Panc1 (cell line): ENCODE data around the gene ZNF511.

Experiments used
- POLR2AphosphoS5 ChIP-seq: IDR thresholded peaks from 2 replicates; pipeline ENCODE4 v1.6.1; 2012; ENCODE audit warnings: mild to moderate bottlenecking, low read depth, low read length, moderate library complexity
- SIN3A ChIP-seq: IDR thresholded peaks from 2 replicates; pipeline ENCODE4 v1.6.1; 2012; ENCODE audit warnings: low read depth, mild to moderate bottlenecking, low read length, moderate library complexity, borderline replicate concordance; ENCODE audit not compliant: insufficient read depth
- TCF7L2 ChIP-seq: IDR thresholded peaks from 2 replicates; pipeline ENCODE4 v1.6.1; 2011; ENCODE audit warnings: mild to moderate bottlenecking, low read depth, low read length, inconsistent platforms
- TF ChIP-seq, protein P1 (sequence below): fragments of 450-650 bp; IDR thresholded peaks from 2 replicates; pipeline ENCODE4 v1.5.1; 2017; ENCODE audit warnings: mild to moderate bottlenecking
- TF ChIP-seq, protein P2 (sequence below), 2 experiments: IDR thresholded peaks; 2 replicates each; pipeline ENCODE4 v1.6.1; 2011 to 2012; ENCODE audit warnings: low read depth in 2 of 2, control low read depth in 1 of 2, low read length in 1 of 2, mild to moderate bottlenecking in 1 of 2, moderate library complexity in 1 of 2; ENCODE audit not compliant: insufficient read depth in 1 of 2

DNA sequence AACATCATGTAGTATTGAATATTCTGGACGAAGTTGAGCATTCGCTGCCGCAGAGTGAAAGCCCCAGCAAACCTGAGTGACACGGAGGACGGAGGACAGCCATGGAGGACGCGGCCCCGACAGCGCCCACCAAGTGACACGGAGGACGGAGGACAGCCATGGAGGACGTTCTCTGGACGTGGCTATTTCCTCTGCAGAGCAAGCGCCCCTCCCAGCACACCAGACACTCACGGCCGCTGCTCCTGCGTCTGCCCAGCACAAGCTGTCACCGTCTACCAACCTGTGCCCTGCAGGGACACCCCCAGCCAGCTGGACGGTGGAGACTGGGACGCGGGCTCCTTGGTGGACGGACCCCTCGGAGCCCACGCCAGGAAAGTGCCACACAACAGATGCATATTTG, 24.8 kb upstream of the ZNF511 start:
- TF ChIP-seq, protein P1, sequence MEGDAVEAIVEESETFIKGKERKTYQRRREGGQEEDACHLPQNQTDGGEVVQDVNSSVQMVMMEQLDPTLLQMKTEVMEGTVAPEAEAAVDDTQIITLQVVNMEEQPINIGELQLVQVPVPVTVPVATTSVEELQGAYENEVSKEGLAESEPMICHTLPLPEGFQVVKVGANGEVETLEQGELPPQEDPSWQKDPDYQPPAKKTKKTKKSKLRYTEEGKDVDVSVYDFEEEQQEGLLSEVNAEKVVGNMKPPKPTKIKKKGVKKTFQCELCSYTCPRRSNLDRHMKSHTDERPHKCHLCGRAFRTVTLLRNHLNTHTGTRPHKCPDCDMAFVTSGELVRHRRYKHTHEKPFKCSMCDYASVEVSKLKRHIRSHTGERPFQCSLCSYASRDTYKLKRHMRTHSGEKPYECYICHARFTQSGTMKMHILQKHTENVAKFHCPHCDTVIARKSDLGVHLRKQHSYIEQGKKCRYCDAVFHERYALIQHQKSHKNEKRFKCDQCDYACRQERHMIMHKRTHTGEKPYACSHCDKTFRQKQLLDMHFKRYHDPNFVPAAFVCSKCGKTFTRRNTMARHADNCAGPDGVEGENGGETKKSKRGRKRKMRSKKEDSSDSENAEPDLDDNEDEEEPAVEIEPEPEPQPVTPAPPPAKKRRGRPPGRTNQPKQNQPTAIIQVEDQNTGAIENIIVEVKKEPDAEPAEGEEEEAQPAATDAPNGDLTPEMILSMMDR = no peak
- TF ChIP-seq POLR2AphosphoS5 (no peak), TCF7L2 (no peak), SIN3A (no peak)
- TF ChIP-seq, protein P2, sequence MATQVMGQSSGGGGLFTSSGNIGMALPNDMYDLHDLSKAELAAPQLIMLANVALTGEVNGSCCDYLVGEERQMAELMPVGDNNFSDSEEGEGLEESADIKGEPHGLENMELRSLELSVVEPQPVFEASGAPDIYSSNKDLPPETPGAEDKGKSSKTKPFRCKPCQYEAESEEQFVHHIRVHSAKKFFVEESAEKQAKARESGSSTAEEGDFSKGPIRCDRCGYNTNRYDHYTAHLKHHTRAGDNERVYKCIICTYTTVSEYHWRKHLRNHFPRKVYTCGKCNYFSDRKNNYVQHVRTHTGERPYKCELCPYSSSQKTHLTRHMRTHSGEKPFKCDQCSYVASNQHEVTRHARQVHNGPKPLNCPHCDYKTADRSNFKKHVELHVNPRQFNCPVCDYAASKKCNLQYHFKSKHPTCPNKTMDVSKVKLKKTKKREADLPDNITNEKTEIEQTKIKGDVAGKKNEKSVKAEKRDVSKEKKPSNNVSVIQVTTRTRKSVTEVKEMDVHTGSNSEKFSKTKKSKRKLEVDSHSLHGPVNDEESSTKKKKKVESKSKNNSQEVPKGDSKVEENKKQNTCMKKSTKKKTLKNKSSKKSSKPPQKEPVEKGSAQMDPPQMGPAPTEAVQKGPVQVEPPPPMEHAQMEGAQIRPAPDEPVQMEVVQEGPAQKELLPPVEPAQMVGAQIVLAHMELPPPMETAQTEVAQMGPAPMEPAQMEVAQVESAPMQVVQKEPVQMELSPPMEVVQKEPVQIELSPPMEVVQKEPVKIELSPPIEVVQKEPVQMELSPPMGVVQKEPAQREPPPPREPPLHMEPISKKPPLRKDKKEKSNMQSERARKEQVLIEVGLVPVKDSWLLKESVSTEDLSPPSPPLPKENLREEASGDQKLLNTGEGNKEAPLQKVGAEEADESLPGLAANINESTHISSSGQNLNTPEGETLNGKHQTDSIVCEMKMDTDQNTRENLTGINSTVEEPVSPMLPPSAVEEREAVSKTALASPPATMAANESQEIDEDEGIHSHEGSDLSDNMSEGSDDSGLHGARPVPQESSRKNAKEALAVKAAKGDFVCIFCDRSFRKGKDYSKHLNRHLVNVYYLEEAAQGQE (IDR thresholded peaks at IDR 0.05; ENCODE audit: insufficient read depth in 1 of 2, low read depth in 2 of 2, low read length in 1 of 2) = no peak
